ENCODE results near the gene KDR.

- TF ChIP-seq CTCF (IDR thresholded peaks at IDR 0.05 in 4 of 5, conservative IDR thresholded peaks at IDR 0.05 in 1 of 5) (no peak), POLR2A (IDR thresholded peaks at IDR 0.05) (no peak)
Measured at GRCh38 chr4:55099816-55100215, 25.6 kb downstream of the KDR start.

Measured in gastrocnemius medialis (tissue), 4 donors.